ENCODE measurements around the gene PIM3. TPM values are rescaled to one million over a fixed set of nuclear protein-coding genes. Genes with fewer than 3 reads are reported as not detected.

Gene PIM3
- total RNA-seq, 1 donor from 2014 or later, result 11.6 TPM

DNA sequence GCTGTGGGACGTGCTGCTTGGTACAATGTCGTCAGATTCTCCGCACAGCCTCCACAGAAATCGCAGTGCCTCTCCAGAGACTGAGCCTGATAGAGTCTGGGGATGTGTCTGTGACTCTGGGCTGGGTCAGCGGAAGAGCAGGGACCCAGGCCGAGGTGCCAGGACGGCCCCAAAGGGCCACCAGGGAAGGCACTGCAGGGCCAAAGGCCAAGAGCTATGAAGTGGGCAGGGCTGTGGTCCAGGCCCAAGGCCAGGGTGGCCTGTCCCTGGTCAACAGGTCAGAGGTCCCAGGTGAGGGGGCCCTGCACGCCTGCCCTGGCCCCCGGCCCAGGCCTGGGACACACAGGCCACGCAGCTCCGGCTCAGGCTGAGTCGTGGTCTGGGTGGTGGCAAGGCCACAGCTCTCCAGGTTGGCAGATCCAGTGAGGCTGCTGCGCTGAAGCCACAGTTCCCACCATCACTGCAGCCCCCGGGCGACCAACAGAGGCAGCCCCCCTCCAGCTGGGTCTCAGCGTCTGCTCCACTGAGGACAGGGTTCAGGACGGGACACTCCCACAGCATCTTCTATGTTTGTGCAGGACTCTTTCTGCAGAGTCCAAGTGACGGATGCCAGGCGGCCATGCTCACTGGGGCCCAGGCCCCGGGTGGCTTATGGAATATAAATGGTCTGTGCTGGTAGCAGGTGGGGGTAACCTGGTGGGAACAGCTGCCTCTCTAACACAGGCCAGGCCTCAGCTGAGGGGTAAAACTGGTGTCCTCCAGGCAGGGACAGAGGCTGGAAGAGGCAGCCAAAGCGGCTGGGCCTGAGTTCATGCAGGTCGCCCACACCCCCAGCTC, 4.8 kb upstream of the PIM3 start:
- no peak for DNase-seq (ENCODE audit: low spot score)

DNA sequence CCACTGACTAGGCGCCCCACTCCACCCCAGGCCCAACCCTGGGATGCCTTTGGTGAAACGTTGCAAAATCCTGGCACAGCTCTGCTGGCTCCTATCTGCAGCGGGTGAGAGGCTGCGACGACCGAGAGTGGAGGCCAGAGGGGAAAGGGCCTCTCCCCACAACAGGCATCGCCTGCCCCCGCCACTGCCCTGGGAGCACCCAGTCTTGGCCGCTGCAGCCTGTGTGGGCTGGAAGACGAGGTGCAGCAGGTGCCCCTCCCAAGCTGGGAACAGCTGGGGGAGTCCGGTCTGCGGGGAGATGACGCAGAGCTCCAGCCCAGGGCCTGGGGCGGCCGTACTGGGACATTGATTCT, 4.2 kb upstream of the PIM3 start:
- DNase-seq (ENCODE audit: low spot score), result no peak

DNA sequence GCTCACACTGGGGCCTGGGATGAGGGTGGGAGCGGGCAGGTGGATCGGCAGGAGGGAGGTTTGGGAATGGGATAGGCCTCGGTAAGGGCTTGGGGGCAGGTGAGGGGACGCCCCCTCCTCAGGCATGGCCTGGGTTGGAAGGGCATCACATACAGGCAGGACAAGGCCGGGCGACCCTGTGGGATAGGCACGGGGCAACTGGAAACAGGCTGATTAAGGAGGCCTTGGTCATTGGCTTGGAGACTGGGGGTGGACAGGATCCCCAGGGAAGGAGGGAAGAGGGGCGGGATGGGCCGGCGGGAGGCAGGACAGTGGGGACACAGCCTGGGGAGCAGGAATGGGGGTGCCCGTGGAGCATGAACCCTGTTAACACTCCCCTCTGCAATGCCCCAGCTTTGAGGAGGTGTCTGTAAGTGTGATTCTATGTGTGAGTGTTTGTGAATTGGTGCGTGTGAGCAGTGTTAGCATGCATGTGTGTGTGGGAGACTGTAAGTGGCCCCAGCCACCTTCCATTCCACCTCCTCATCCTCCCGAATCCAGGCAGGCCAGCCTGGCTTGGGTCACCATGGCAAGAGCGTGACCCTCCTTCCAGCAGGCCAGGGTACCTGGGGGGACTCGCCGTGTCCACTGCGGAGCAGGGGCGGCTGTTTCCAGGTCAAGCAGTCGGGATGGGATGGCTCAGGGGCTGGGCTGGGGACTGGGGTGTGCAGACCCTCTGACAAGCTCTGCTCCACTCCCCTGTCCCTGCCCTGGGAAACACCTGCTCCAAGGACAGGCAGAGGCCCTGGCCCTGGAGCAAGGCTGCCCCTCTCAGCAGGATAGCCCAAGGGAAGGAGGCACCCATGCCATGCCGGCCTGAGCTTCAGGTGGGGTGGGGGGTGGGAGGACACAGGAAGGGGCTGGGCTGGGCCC, 3.4 kb upstream of the PIM3 start:
- no peak for DNase-seq (ENCODE audit: low spot score)

DNA sequence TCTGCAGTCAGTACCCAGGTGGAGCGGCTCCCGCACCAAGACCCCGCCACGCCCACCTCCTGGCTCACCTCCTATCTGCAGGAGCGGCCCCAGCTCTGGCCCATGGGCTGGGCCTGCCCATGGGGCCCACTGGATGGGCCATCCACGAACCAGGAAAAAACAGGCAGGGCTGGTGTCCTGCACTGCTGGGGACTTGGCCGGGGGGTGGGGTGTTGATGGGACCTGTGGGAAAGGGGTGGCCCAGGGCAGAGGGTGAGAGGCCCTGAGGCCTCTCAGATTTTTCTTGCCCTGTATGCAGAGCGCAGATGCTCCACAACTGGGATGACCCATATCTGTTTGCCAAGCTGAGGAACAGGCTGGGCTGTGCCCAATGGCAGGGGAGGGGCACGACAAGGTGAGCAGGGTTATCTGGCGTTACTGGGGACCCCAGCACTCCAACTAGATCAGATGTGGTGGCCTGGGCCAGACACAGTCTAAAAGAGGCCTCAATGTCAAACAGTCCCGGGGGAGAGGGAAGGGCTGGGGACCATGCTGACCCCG, 2.7 kb upstream of the PIM3 start:
- no peak for DNase-seq (ENCODE audit: low spot score)

DNA sequence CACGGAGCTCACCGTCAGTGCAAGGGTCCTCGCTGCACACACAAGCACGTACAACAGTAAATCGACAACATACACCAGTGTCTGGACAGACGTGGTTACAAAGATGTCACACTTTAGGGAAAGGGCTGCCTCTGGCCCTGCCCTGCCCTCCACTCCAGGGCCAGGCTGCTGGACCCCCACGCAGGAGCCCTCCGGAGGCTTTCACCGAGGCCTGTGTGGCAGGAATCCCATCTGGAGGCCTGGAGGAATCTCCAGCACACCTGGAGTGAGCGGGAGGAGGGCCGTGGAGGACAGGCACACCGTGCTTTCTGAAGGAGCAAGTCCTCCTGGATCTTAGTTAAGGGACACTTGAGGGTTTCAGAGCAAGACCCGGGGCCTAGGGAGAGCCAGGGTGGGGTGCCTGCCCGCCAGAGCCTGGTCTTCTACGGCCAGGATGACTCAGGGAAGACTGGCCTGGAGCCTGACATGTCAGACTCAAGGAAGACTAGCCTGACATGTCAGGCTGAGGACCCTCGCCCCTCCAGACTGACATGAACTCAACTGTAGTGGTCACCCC, 2.1 kb upstream of the PIM3 start:
- no peak for DNase-seq (ENCODE audit: low spot score)

DNA sequence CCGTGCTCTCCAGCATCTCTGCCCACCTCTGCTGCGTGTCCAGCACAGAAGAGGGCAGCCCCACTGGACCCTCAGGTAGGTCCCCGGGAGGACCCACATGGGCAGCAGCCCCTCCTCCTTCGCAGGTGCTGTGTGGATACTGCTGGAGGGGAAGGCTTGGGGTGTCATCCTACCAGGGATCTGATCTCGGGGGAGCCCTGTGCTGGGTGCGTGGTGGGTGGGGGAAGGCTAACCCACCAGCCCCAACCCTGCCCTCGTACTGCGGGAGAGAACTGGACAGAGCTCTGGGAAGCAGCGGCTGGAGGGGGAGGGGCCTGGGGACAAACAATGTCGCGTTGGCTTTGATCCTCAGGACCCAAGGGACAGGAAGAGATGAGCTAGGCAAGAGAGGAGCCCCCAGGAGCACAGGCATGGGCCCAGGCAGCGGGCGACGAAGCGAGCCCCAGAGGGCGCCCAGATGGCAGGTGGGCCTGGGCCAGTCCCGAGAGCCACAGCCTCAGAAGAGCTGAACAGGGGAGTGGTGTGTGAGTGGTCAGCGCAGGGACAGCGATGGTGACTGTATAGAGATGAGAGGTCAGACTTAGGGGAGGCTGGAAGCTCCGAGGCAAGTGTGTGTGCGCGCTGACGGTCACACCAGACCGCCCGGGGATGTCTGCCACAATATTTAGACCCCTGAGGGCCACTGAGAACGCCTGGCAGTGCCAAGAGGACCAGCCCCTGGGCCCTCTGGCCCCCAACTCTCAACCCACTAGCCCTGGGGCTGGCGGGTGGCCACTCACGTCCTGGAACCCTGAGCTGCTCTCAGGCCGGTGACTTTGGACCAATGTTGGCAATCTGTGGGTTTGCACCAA, 1.4 kb upstream of the PIM3 start:
- DNase-seq (ENCODE audit: low spot score), result no peak

DNA sequence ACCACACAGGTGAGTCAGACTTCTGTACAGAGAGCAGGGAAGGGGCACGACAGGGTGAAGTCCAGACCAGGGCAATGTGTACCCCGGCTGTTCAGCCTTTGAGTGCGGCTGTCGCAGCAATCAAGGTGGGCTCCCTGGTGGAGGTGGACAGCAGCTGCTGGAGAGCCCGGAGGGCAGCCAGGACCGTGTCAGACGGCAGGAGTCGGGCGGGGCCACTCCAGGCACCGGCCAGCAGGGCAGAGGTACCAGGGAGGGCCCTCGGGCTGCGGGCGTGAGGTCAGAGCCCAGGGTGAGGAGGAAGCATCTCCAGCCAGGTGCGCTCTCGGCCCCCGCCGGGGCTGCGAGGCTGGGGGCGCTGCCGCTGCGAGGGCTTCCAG, 802 bp upstream of the PIM3 start:
- DNase-seq (ENCODE audit: low spot score), result no peak

DNA sequence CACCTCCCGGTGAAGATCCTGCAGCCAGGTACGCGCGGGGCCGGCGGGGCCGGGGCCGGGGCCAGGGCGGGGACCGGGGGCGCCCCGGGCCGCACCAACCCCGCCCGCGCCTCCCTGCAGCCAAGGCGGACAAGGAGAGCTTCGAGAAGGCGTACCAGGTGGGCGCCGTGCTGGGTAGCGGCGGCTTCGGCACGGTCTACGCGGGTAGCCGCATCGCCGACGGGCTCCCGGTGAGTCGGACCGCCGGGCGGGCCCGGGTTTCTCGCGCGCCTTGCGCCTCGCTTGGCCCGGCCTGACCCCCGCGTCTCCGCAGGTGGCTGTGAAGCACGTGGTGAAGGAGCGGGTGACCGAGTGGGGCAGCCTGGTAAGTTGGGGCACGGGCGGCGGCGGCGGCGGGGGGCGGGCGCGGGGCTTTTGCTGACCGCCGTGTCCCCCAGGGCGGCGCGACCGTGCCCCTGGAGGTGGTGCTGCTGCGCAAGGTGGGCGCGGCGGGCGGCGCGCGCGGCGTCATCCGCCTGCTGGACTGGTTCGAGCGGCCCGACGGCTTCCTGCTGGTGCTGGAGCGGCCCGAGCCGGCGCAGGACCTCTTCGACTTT, 531 bp downstream of the PIM3 start:
- no peak for DNase-seq (ENCODE audit: low spot score)

DNA sequence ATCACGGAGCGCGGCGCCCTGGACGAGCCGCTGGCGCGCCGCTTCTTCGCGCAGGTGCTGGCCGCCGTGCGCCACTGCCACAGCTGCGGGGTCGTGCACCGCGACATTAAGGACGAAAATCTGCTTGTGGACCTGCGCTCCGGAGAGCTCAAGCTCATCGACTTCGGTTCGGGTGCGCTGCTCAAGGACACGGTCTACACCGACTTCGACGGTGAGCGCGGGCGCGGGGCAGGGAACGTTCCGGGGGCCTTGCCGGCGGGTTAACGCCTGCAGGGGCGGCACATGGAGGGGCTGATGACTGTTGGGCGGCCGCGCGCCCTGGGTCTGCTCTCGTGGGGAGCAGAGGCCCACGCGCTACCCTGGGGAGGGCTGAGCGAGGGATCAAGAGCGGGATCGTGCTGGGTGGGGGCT, 1.0 kb downstream of the PIM3 start:
- DNase-seq (ENCODE audit: low spot score), result no peak

DNA sequence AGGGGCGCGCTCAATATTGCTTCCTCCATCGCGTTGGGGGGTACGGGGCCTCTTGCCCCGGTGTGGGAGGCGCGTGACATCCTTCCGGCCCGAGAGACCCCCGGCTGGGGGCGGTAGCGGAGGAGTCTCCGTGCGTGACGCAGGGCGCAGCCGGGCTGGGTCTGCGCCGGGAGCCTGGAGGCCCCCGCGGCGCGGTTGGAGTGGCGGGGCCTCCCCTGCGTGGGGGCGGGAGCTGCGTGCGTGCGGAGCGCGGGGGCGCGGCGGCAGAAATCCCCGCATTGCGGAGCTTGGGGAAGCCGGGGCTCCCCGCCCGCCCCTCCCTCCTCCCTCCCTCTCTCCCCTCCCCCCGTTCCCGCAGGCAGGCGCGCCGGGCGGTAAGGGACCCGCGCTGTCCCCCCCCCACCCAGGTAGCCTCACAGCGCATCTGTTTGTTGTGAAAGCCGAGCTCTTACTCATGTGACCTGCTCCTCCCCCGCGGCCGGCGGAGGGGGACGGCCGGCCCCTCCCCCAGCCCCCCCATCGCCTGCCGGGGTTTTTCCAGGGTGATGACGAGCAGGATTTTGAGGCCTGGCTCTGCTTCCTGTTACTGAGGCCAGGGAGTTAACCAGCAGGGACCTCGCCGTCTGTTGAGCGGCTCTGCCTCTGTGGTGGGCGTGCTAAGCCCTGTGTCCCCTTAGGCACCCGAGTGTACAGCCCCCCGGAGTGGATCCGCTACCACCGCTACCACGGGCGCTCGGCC, 1.6 kb downstream of the PIM3 start:
- peak; percentile 91 for DNase-seq (ENCODE audit: low spot score)

DNA sequence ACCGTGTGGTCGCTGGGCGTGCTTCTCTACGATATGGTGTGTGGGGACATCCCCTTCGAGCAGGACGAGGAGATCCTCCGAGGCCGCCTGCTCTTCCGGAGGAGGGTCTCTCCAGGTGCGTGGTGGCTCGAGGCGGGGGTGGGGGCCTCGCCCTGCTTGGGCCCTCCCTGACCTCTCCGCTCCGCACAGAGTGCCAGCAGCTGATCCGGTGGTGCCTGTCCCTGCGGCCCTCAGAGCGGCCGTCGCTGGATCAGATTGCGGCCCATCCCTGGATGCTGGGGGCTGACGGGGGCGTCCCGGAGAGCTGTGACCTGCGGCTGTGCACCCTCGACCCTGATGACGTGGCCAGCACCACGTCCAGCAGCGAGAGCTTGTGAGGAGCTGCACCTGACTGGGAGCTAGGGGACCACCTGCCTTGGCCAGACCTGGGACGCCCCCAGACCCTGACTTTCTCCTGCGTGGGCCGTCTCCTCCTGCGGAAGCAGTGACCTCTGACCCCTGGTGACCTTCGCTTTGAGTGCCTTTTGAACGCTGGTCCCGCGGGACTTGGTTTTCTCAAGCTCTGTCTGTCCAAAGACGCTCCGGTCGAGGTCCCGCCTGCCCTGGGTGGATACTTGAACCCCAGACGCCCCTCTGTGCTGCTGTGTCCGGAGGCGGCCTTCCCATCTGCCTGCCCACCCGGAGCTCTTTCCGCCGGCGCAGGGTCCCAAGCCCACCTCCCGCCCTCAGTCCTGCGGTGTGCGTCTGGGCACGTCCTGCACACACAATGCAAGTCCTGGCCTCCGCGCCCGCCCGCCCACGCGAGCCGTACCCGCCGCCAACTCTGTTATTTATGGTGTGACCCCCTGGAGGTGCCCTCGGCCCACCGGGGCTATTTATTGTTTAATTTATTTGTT, 2.4 kb downstream of the PIM3 start:
- DNase-seq (ENCODE audit: low spot score), result no peak

DNA sequence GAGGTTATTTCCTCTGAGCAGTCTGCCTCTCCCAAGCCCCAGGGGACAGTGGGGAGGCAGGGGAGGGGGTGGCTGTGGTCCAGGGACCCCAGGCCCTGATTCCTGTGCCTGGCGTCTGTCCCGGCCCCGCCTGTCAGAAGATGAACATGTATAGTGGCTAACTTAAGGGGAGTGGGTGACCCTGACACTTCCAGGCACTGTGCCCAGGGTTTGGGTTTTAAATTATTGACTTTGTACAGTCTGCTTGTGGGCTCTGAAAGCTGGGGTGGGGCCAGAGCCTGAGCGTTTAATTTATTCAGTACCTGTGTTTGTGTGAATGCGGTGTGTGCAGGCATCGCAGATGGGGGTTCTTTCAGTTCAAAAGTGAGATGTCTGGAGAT, 3.1 kb downstream of the PIM3 start:
- DNase-seq (ENCODE audit: low spot score), result no peak

DNA sequence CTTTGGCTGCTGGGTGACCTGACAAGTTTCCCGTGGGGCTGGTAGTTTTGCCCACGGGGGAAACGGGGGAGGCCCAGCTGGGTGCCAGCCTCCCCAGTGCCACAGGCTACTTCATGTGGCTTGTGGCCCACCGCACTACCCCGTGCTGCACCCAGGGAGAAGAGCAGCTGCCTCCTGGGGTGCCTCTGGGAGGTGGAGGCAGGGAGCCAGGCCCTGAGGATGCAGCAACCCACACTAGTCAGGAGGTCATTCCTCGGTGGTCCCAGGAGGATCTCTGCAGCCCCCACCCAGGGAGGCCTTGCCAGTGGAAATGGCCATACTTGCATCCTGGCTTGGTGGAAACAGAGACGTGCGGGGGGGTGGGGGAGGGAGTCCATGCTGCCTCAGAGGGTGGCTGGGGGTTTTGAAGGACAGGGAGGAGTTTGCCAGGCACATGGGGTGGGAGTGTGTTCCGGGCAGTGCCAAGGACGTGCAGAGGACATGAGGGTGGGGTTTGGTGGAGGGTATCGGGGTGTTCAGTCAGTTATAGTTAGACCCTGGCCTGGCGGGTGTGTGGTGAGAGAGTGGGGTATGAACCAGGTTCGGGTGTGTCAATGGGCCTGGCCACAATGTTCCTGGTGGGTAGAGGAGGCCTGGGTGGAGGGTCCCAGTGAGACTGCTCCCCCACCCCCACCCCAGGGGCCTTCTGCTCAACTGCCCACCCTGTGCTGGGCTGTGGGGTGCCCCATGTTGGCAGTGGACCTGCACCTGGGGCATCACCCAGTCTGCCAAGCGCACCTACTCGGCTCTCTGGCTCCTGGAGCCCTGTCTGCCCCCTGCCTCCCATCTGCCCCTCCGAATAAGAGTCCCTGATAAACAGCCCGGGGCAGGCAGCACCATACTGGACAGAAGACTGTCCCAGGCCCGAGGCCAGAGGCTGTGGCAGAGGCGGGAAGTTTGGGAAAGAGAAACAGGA, 3.8 kb downstream of the PIM3 start:
- no peak for DNase-seq (ENCODE audit: low spot score)

DNA sequence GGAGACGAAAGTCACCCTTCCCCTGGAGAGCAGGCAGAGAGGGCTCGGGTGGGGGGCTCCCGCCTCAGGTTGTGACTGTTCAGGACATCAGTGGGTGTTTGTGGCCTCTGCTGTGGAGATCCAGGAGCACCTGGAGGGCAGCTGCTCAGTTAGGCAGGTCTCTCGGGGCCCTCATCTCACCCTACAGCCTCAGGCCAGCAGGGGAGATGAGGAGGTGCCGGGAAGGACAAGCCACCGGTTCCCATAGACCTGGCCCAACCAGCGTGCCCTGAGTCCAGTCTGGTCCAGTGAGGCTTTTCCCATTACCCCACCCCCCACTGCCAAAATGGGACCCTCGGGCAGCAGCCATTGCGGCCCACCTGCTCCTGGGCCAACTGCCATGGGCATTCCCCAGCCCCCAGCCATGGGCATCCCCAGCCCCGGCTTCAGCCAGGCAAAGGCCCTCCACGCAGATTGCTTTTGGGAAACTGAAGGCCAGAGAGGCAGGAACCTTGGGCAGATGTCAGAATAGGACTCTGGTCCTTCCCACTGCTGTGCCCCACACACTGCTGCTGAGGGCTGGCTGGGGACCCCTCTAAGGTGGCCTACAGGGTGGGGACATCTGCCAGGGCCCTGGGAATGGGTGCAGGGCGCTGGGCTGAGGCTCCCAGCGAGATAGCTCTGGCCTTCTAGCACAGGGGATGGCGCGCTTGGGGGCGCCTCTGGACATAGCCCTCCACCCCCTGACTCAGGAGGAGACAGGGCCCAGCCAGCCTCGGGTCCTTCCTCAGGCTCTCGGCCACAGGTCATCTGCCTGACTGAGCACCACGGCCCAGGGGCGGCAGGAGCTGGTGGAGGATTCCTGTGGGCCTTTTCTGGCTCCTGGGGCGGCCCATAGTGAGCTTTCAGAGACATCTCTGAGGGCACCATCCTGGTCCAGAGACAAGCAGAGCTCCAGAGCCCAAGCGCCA, 4.8 kb downstream of the PIM3 start:
- no peak for DNase-seq (ENCODE audit: low spot score)

DNA sequence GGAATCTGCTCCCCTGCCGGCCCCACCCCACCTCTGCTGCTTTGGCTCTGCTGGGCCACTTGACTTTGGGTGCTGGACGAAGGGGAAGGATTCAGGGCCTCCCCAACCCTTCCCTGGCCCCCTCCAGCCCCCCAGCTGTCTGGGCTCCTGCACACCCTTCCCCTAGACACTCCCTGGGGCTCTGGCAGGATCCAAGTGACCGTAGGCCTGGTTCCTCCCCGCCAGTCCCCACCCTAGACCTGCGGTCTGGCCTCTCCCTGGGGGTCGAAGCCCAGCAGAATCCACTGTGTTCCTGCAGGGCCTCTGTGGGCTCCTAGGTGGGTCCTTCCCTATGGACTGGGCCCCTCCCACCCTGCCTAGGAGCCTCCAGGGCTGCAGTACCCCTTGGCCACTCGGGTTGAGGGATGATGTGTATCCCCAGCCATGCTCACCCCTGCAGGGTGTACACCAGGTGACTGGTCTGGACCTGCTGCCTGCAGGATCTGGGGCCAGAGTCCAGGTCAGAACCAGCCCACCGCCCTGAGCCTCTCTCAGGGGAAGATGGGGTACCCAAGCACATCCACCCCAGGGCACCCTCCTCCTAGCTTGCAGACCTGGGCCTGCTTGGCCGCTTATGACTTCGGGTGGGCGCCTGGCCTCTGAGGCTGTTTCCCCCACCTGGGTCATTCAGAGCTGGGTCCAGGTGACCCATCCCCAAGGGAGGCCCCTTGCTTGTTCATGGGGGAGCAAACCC, 5.6 kb downstream of the PIM3 start:
- DNase-seq (ENCODE audit: low spot score), result no peak
